ENCODE measurements around the gene TOGARAM2. TPM values are rescaled to one million over a fixed set of nuclear protein-coding genes. Genes with fewer than 3 reads are reported as not detected.

The TOGARAM2 gene
- total and polyA plus RNA-seq, 2 experiments from 2014 or later = 0.03 TPM; not detected in 1

DNA sequence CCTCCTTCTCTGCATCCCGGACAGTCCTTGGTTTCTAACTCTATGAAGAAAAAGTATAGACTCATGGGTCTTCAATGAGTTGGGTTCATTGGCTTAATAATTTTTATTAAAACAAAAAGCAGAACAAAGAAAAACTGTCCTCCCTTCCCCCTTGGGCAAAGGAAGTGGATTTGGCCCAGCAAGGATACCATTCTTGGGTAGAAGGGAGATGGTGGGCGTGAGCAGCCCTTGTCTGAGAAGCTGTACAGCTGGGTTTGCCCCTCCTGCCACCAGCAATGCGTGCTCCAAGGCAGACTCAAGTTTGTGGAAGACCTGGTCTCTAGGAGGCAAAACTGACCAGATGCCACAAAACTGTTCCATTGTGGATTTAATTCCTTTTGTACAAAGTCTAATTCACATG lies 80.5 kb downstream of the TOGARAM2 start:
- TF ChIP-seq, protein P1, sequence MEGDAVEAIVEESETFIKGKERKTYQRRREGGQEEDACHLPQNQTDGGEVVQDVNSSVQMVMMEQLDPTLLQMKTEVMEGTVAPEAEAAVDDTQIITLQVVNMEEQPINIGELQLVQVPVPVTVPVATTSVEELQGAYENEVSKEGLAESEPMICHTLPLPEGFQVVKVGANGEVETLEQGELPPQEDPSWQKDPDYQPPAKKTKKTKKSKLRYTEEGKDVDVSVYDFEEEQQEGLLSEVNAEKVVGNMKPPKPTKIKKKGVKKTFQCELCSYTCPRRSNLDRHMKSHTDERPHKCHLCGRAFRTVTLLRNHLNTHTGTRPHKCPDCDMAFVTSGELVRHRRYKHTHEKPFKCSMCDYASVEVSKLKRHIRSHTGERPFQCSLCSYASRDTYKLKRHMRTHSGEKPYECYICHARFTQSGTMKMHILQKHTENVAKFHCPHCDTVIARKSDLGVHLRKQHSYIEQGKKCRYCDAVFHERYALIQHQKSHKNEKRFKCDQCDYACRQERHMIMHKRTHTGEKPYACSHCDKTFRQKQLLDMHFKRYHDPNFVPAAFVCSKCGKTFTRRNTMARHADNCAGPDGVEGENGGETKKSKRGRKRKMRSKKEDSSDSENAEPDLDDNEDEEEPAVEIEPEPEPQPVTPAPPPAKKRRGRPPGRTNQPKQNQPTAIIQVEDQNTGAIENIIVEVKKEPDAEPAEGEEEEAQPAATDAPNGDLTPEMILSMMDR (IDR thresholded peaks at IDR 0.05; ENCODE audit: low read depth, low read length) = no peak

DNA sequence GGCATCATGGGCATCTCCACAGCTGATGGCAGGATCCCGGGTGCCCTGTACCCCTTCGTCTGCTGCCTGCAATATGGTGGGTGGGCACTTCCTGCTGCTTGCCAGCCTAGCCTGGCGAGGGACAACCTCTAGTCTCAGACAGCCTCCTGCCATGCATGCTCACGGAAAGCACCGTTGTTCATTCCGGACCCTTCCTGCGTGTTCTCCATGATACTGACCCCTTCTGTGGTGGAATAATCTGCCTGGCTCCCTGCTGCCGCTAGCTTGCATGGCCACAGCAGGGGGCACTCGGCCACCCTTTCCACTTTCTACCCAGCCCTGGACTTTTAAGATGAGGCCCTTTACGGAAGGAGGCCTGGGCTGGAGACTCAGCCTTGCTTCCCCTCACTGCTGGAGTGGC lies 81.3 kb downstream of the TOGARAM2 start:
- H3K27me3 ChIP-seq = no peaks in the 10 kb centered on the region
- no peak overlapping the region for H3K4me3 ChIP-seq
- H3K4me1 ChIP-seq (ENCODE audit: low read depth) = peaks cover 14% of the 10 kb centered on the region
- DNase-seq (ENCODE audit: low read depth in 1 of 2, low spot score in 1 of 2) = no peak
- no peak overlapping the region for H3K27ac ChIP-seq
- no peaks in the 10 kb centered on the region for H3K9me3 ChIP-seq (ENCODE audit: low read depth)
- H3K36me3 ChIP-seq = no peaks in the 10 kb centered on the region
- TF ChIP-seq, protein P1 (IDR thresholded peaks at IDR 0.05; ENCODE audit: low read depth, low read length) = no peak

More for the DNA sequence above, 80.5 kb downstream of the TOGARAM2 start:
- Histone ChIP-seq H3K27ac (no peak overlapping the region), H3K27me3 (no peaks in the 10 kb centered on the region), H3K36me3 (no peaks in the 10 kb centered on the region), H3K4me3 (no peak overlapping the region), H3K4me1 (ENCODE audit: low read depth) (peaks cover 14% of the 10 kb centered on the region), H3K9me3 (ENCODE audit: low read depth) (no peaks in the 10 kb centered on the region)
- no peak for DNase-seq (ENCODE audit: low read depth in 1 of 2, low spot score in 1 of 2)

DNA sequence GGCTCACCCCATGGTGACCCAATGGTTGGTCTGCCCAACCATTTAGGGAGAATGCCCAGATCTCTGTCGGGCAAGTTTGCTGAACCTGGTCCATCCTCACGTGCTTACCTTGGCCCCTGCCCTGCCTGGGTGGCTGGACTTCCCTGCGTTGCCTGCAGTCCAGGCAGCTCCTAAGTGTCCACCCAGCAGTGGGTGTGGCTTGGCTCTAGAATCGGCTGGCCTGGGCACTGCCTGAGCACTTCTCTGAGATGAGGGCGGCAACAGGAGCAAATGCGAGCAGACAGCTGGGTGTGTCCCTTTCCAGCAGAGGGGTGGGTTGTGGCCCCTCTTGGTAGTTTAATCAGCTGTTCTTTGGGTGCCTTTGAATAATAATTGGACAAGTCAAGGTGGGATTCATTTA lies 82.0 kb downstream of the TOGARAM2 start:
- Histone ChIP-seq H3K4me1 (ENCODE audit: low read depth) (peaks cover 14% of the 10 kb centered on the region), H3K27me3 (no peaks in the 10 kb centered on the region), H3K36me3 (no peaks in the 10 kb centered on the region), H3K9me3 (ENCODE audit: low read depth) (no peaks in the 10 kb centered on the region), H3K4me3 (no peak overlapping the region), H3K27ac (no peak overlapping the region)
- TF ChIP-seq, protein P1 (IDR thresholded peaks at IDR 0.05; ENCODE audit: low read depth, low read length) = no peak
- no peak for DNase-seq (ENCODE audit: low read depth in 1 of 2, low spot score in 1 of 2)

DNA sequence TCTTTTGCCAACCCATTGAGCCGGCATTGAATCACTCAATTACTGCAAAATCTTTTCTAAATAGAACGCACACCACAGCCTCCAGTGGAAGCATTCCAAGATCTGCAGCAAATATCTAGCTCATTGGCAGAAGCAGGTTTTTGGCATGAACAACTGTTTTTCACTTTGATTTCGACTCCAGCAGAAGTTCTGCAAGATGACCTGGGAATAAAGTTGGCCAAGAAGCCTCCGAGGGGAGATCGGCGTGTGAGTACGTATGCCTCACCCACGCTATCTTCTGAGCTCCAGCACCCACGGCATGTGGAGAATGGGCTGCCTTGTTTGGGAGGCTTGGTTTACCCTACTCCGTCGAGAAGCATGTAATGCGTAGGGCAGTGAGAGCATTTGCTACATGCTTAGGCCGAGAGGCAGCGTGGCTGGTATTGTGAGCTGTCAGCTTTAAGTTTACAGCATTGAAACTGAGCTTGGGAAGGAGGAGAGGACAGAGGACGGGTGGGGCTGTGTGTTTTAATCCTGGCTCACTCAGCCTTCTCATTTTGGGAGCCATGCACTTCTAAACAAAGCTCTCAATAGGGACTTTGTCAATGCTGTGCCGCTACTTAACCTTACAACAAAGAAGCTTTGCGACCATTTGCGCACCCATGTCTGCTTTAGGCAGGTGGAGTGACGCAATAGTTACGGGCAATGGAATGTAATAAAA lies 82.7 kb downstream of the TOGARAM2 start:
- Histone ChIP-seq H3K9me3 (ENCODE audit: low read depth) (no peaks in the 10 kb centered on the region), H3K4me3 (no peak overlapping the region), H3K4me1 (ENCODE audit: low read depth) (peaks cover 14% of the 10 kb centered on the region), H3K36me3 (no peaks in the 10 kb centered on the region), H3K27me3 (no peaks in the 10 kb centered on the region), H3K27ac (no peak overlapping the region)
- DNase-seq (ENCODE audit: low read depth in 1 of 2, low spot score in 1 of 2) = peak in 1 of 2 donors; percentile 79
- TF ChIP-seq, protein P1 (IDR thresholded peaks at IDR 0.05; ENCODE audit: low read depth, low read length) = no peak

DNA sequence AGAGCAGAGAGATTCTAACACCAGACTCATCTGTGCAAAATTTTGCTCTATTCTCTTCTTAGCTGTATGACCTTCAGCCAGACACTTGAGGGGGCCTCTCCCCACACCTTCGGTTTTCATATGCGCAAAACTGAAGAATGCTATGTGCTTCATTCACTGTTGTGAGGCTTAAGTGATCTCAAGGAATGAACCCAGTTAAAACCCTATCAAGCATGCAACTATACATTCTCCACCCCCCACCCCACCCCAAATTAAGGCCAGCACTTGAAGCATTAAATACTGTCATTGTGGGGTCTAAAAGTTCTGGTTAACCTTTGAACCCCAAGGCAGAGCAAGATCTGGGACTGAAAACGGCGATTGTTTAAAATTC lies 83.2 kb downstream of the TOGARAM2 start:
- no peaks in the 10 kb centered on the region for H3K9me3 ChIP-seq (ENCODE audit: low read depth)
- H3K4me3 ChIP-seq = no peak overlapping the region
- TF ChIP-seq, protein P1 (IDR thresholded peaks at IDR 0.05; ENCODE audit: low read depth, low read length) = no peak
- H3K36me3 ChIP-seq = no peaks in the 10 kb centered on the region
- no peak overlapping the region for H3K27ac ChIP-seq
- no peaks in the 10 kb centered on the region for H3K27me3 ChIP-seq
- no peak for DNase-seq (ENCODE audit: low read depth in 1 of 2, low spot score in 1 of 2)
- H3K4me1 ChIP-seq (ENCODE audit: low read depth) = peaks cover 12% of the 10 kb centered on the region

All from cardiac muscle cell (in vitro differentiated cells and primary cell).